A673 (cell line): Measurements from ENCODE around the gene NTS. TPM values are rescaled to one million over a fixed set of nuclear protein-coding genes. Genes with fewer than 3 reads are reported as not detected.

ENCODE experiments used
- BruUV-seq: library from RNA; stranded (reverse); fragments of 400-500 nt; replicated peaks from 2 replicates; lab custom pipeline; 2021; lab: Mats Ljungman, UMichigan
- CTCF ChIA-PET: fragments of 300-600 bp; sonication (Branson Sonifier 250); formaldehyde crosslinking; loops from one replicate; lab custom pipeline; 2022; ENCODE audit warnings: antibody characterized with exemption; lab: Charles Lee
- POLR2A ChIA-PET: fragments of 300-600 bp; sonication (Branson Sonifier 250); formaldehyde crosslinking; loops from one replicate; lab custom pipeline; 2022; ENCODE audit warnings: antibody characterized with exemption; ENCODE audit not compliant: low non-redundant PET; lab: Charles Lee
- DNase-seq: peaks from one replicate; pipeline ENCODE4 v3.0.0-alpha.2; 2015; ENCODE audit warnings: low spot score
- H3K27ac ChIP-seq: fragments of 200-600 bp; sonication (generic); 2 replicates; pipeline ENCODE4 v1.5.1; 2016; ENCODE audit warnings: mixed run types, low read depth, mild to moderate bottlenecking, mixed read lengths, antibody characterized with exemption, low read length; ENCODE audit not compliant: poor library complexity, severe bottlenecking
- H3K27me3 ChIP-seq: fragments of 200-600 bp; sonication (generic); replicated peaks from 2 replicates; pipeline ENCODE4 v1.6.1; 2017; ENCODE audit warnings: mixed run types, low read depth, mild to moderate bottlenecking, mixed read lengths, antibody characterized with exemption, low read length; ENCODE audit not compliant: insufficient read depth, poor library complexity
- H3K36me3 ChIP-seq: fragments of 200-600 bp; sonication (generic); 2 replicates; pipeline ENCODE4 v1.6.1; 2016; ENCODE audit warnings: mixed run types, mild to moderate bottlenecking, mixed read lengths, antibody characterized with exemption, low read length; ENCODE audit not compliant: insufficient read depth, poor library complexity, severe bottlenecking
- H3K4me1 ChIP-seq: fragments of 200-600 bp; sonication (generic); 2 replicates; pipeline ENCODE4 v1.6.1; 2017; ENCODE audit warnings: mixed run types, mild to moderate bottlenecking, mixed read lengths, antibody characterized with exemption, low read length; ENCODE audit not compliant: insufficient read depth, poor library complexity, severe bottlenecking
- H3K4me3 ChIP-seq: fragments of 200-600 bp; sonication (generic); 2 replicates; pipeline ENCODE4 v1.5.1; 2016; ENCODE audit warnings: low read depth, mixed run types, mild to moderate bottlenecking, mixed read lengths, low read length; ENCODE audit not compliant: poor library complexity, severe bottlenecking
- H3K9me3 ChIP-seq: fragments of 200-600 bp; sonication (generic); 2 replicates; pipeline ENCODE4 v1.6.1; 2016; ENCODE audit warnings: mixed run types, low read depth, mild to moderate bottlenecking, mixed read lengths, antibody characterized with exemption, low read length; ENCODE audit not compliant: poor library complexity, severe bottlenecking
- CTCF ChIP-seq: fragments of 300-800, 200-600 bp; sonication (generic); conservative IDR thresholded peaks from 2 replicates; pipeline ENCODE4 v1.5.1; 2017; ENCODE audit warnings: low read depth, mild to moderate bottlenecking, antibody characterized with exemption, low read length, moderate library complexity, mixed read lengths
- EZH2 ChIP-seq: fragments of 200-600 bp; sonication (generic); IDR thresholded peaks from 2 replicates; pipeline ENCODE4 v1.6.1; 2017; ENCODE audit warnings: borderline replicate concordance, low read depth, mild to moderate bottlenecking, mixed read lengths, antibody characterized with exemption, low read length; ENCODE audit not compliant: poor library complexity, severe bottlenecking
- intact Hi-C: fragments of 100-400 bp; cut with micrococcal nuclease; formaldehyde crosslinking; loops from one replicate; pipeline ENCODE4 v1.10.0; 2022; ENCODE audit not compliant: unreplicated experiment
- total RNA-seq: library from RNA; stranded (reverse); gene quantifications from 2 replicates; pipeline ENCODE4 v1.2.3, GENCODE V29; 2021

Gene NTS
- total RNA-seq, 1 experiment from 2014 or later = 0.24 TPM

DNA sequence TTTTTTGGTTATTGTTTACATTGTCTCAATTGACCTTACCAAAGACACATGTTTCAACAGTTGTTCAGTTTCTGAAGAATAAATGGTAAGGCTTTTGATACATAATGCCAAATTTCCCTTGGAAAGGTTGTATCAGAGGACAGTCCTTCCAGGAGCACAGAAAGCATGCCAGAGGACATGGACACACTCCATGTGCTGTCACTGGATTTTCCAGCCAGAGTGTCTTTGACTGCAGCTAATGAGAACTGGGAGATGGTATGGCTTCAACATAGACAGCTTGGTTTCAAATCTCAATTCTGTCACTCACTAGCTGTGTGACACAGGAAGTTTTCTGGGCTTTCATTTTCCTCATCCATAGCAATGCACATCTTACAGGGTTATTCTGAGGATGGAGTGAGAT lies 20.6 kb downstream of the NTS start:
- no peak overlapping the region for H3K4me3 ChIP-seq
- no peaks in the 10 kb centered on the region for H3K4me1 ChIP-seq
- POLR2A ChIA-PET = no interaction called here
- BruUV-seq = no TSS peak
- no peak overlapping the region for H3K27ac ChIP-seq
- no peaks in the 10 kb centered on the region for H3K9me3 ChIP-seq
- no peaks in the 10 kb centered on the region for H3K36me3 ChIP-seq
- no peak for DNase-seq
- intact Hi-C loops = no loop called here
- no peaks in the 10 kb centered on the region for H3K27me3 ChIP-seq
- CTCF ChIA-PET = no interaction called here
- TF ChIP-seq CTCF = no peak
- TF ChIP-seq EZH2 = no peak

GRCh38 chr12:85920324-85920947 lies 46.3 kb downstream of the NTS start:
- ChIA-PET POLR2A (no interaction called here), CTCF (interaction anchor here (2.1 kb wide), 1 partner anchor 452 kb away, joined by 12 read pairs; no protein-coding TSS in a partner anchor)

GRCh38 chr12:85923767-85924331 lies 49.8 kb downstream of the NTS start:
- TF ChIP-seq EZH2 = no peak
- peak; percentile 74 for TF ChIP-seq CTCF
- no peaks in the 10 kb centered on the region for H3K27me3 ChIP-seq
- DNase-seq = peak; percentile 50
- intact Hi-C loops = loop anchor here (2.0 to 10.0 kb wide), 3 partner anchors 29 to 1921 kb away; no protein-coding TSS in a partner anchor
- H3K27ac ChIP-seq = no peak overlapping the region
- no TSS peak for BruUV-seq
- H3K4me1 ChIP-seq = peaks cover 3% of the 10 kb centered on the region
- POLR2A ChIA-PET = no interaction called here
- CTCF ChIA-PET = no interaction called here
- no peaks in the 10 kb centered on the region for H3K9me3 ChIP-seq
- no peaks in the 10 kb centered on the region for H3K36me3 ChIP-seq
- no peak overlapping the region for H3K4me3 ChIP-seq

More at GRCh38 chr12:85920324-85920947, 46.3 kb downstream of the NTS start:
- intact Hi-C loops = loop anchor here (1.0 to 10.0 kb wide), 4 partner anchors 452 to 1924 kb away; no protein-coding TSS in a partner anchor
- Histone ChIP-seq H3K36me3 (no peaks in the 10 kb centered on the region), H3K27me3 (no peaks in the 10 kb centered on the region), H3K4me1 (peaks cover 3% of the 10 kb centered on the region), H3K4me3 (no peak overlapping the region), H3K9me3 (no peaks in the 10 kb centered on the region), H3K27ac (no peak overlapping the region)
- TF ChIP-seq CTCF = peak; percentile 69
- TF ChIP-seq EZH2 = no peak
- BruUV-seq = no TSS peak
- peak; percentile 69 for DNase-seq
